Colonic mucosa (tissue), 4 donors: ENCODE data around the gene AXIN1. TPM values are rescaled to one million over a fixed set of nuclear protein-coding genes. Genes with fewer than 3 reads are reported as not detected.

Experiments used
- DNase-seq: peaks from one replicate; pipeline ENCODE4 v3.0.0-alpha.2; 2020
- H3K27ac ChIP-seq: fragments of 200-600 bp; one replicate; pipeline ENCODE4 v1.8.0; 2021
- H3K27me3 ChIP-seq: fragments of 200-600 bp; one replicate; pipeline ENCODE4 v1.8.0; 2021
- H3K36me3 ChIP-seq: fragments of 200-600 bp; one replicate; pipeline ENCODE4 v1.8.0; 2021
- H3K4me1 ChIP-seq: fragments of 200-600 bp; one replicate; pipeline ENCODE4 v1.8.0; 2021; ENCODE audit warnings: mild to moderate bottlenecking
- H3K4me3 ChIP-seq: fragments of 200-600 bp; one replicate; pipeline ENCODE4 v1.8.0; 2021
- H3K9ac ChIP-seq, 2 donors: one replicate each; pipeline ENCODE4 v1.7.0; 2013; ENCODE audit warnings: control low read depth in 2 of 2, low read depth in 2 of 2, low read length in 2 of 2
- H3K9me3 ChIP-seq: fragments of 200-600 bp; one replicate; pipeline ENCODE4 v1.8.0; 2021
- CTCF ChIP-seq: fragments of 200-600 bp; IDR thresholded peaks from one replicate; pipeline ENCODE4 v1.8.0; 2022; ENCODE audit warnings: antibody characterized with exemption, mild to moderate bottlenecking
- intact Hi-C: fragments of 100-400 bp; cut with DNase I; formaldehyde crosslinking; loops from one replicate; pipeline ENCODE4 v1.14.1; 2022
- total RNA-seq, 2 donors: library from RNA; stranded (reverse); fragmentation: NEBNext Ultra II Directional in 1 of 2; extraction: Animal tissue kit (Norgen Biotek cat#: 25700) in 1 of 2; gene quantifications; one replicate each; pipeline ENCODE4 v1.2.1, GENCODE V29; 2021
- donor health status: healthy.
- donor health status: DM: no; HTN: no; CAD: no.
- donor health status: DM: no; HTN: no; CAD: no.

AXIN1 gene
- total RNA-seq, 2 donors from 2014 or later, result 33.4 to 34.3 TPM

GRCh38 chr16:383326-384051 is 31.0 kb upstream of the AXIN1 start:
- no peak for TF ChIP-seq CTCF
- peak overlapping the region; percentile 85 for H3K27ac ChIP-seq
- peak overlapping the region; percentile 95 for H3K4me3 ChIP-seq
- H3K27me3 ChIP-seq, result no peaks in the 10 kb centered on the region
- H3K9ac ChIP-seq, result peak overlapping the region; percentile 19 to 89
- intact Hi-C loops, result loop anchor here (10.0 kb wide), 1 partner anchor 101 kb away; no protein-coding TSS in a partner anchor
- peaks cover 19% of the 10 kb centered on the region for H3K4me1 ChIP-seq
- H3K9me3 ChIP-seq, result no peaks in the 10 kb centered on the region
- DNase-seq, result peak; percentile 82
- H3K36me3 ChIP-seq, result no peaks in the 10 kb centered on the region

- Histone ChIP-seq H3K4me1 (peaks cover 19% of the 10 kb centered on the region), H3K9ac (peak within 1 kb of the TSS; percentile 89 to 96), H3K4me3 (peak within 1 kb of the TSS; percentile 98), H3K27me3 (no peaks in the 10 kb centered on the region), H3K27ac (peak within 1 kb of the TSS; percentile 85), H3K36me3 (no peaks in the 10 kb centered on the region), H3K9me3 (no peaks in the 10 kb centered on the region)
- no peak for TF ChIP-seq CTCF
- DNase-seq, result peak; percentile 63
- intact Hi-C loops, result loop anchor here (10.0 kb wide), 1 partner anchor 103 kb away; no protein-coding TSS in a partner anchor
Measured at GRCh38 chr16:381789-382717, 29.5 kb upstream of the AXIN1 start, which contains the start of gene PGAP6. TSS of gene PGAP6 (minus strand) at chr16:381978. CDS start at chr16:381821, 157 bp downstream.

- intact Hi-C loops, result loop anchor here (10.0 kb wide), 1 partner anchor 104 kb away; no protein-coding TSS in a partner anchor
- Histone ChIP-seq H3K9ac (peak overlapping the region; percentile 71 to 91), H3K27ac (peak overlapping the region; percentile 72), H3K4me3 (peak overlapping the region; percentile 98), H3K9me3 (no peaks in the 10 kb centered on the region), H3K4me1 (peaks cover 19% of the 10 kb centered on the region), H3K36me3 (no peaks in the 10 kb centered on the region), H3K27me3 (no peaks in the 10 kb centered on the region)
- peak; percentile 55 for DNase-seq
- TF ChIP-seq CTCF, result no peak
Measured at GRCh38 chr16:381012-381788, 28.7 kb upstream of the AXIN1 start.

- Histone ChIP-seq H3K36me3 (no peaks in the 10 kb centered on the region), H3K27me3 (no peaks in the 10 kb centered on the region), H3K9ac (peak overlapping the region; percentile 71 to 91), H3K9me3 (no peaks in the 10 kb centered on the region), H3K4me1 (peaks cover 19% of the 10 kb centered on the region), H3K27ac (peak overlapping the region; percentile 72), H3K4me3 (peak overlapping the region; percentile 98)
- no peak for DNase-seq
- intact Hi-C loops, result loop anchor here (10.0 kb wide), 1 partner anchor 104 kb away; no protein-coding TSS in a partner anchor
- TF ChIP-seq CTCF, result no peak
Measured at GRCh38 chr16:380762-381011, 28.2 kb upstream of the AXIN1 start.
